BLaER1 treated with 17β-estradiol and CSF1 and Interleukin-3, amounts not matched to agents 10 nM and 100 nM (cell line): ENCODE data around the gene TMEM222.

ENCODE experiments used
- H3K27ac ChIP-seq, 11 experiments: shearing (Covaris generic); formaldehyde crosslinking; 2 replicates each; pipeline ENCODE4 v1.8.1; 2022
- H3K27me3 ChIP-seq, 11 experiments: shearing (Covaris generic); formaldehyde crosslinking; 2 replicates each; pipeline ENCODE4 v1.8.1; 2022
- H3K36me3 ChIP-seq, 11 experiments: shearing (Covaris generic); formaldehyde crosslinking; 2 replicates each; pipeline ENCODE4 v1.8.1; 2022
- H3K4me1 ChIP-seq, 10 experiments: shearing (Covaris generic); formaldehyde crosslinking; 2 replicates each; pipeline ENCODE4 v1.8.1; 2022
- H3K4me2 ChIP-seq, 11 experiments: shearing (Covaris generic); formaldehyde crosslinking; 2 replicates each; pipeline ENCODE4 v1.8.1; 2022
- H3K4me3 ChIP-seq, 10 experiments: shearing (Covaris generic); formaldehyde crosslinking; 2 replicates each; pipeline ENCODE4 v1.8.1; 2022
- H3K9ac ChIP-seq, 11 experiments: shearing (Covaris generic); formaldehyde crosslinking; 2 replicates each; pipeline ENCODE4 v1.8.1; 2022
- H3K9me3 ChIP-seq, 11 experiments: shearing (Covaris generic); formaldehyde crosslinking; replicated peaks in 1 of 11; 2 replicates each; pipeline ENCODE4 v1.8.1; 2022
- H4K20me1 ChIP-seq, 11 experiments: shearing (Covaris generic); formaldehyde crosslinking; 2 replicates each; pipeline ENCODE4 v1.8.1; 2022
- Cebpa-rat ChIP-seq, 11 experiments: shearing (Covaris generic); IDR thresholded peaks; 2 replicates each; pipeline ENCODE4 v1.8.1; 2022

The TMEM222 gene

GRCh38 chr1:27316860-27317259 lies 5.1 kb upstream of the TMEM222 start:
- no peak for TF ChIP-seq Cebpa-rat (IDR thresholded peaks at IDR 0.05)
- Histone ChIP-seq H3K27ac (no peak overlapping the region), H3K9me3 (no peaks in the 10 kb centered on the region), H3K4me3 (no peak overlapping the region), H3K4me2 (no peak overlapping the region), H3K36me3 (no peaks in the 10 kb centered on the region), H3K27me3 (no peaks in the 10 kb centered on the region), H4K20me1 (no peaks in the 10 kb centered on the region), H3K4me1 (peaks cover 6 to 32% (median 8%) of the 10 kb centered on the region in 10 experiments; a peak in 19 of 20 replicates), H3K9ac (no peak overlapping the region)

GRCh38 chr1:27318136-27318535 lies 3.8 kb upstream of the TMEM222 start:
- TF ChIP-seq Cebpa-rat (IDR thresholded peaks at IDR 0.05) = no peak
- no peaks in the 10 kb centered on the region for H3K27me3 ChIP-seq
- H3K9me3 ChIP-seq = no peaks in the 10 kb centered on the region
- no peaks in the 10 kb centered on the region; a peak in 2 of 22 replicates for H4K20me1 ChIP-seq
- H3K9ac ChIP-seq = 0 out of 22 replicates have a peak overlapping the region, but pooled peaks of 1 of the 11 experiments have one; percentile 12
- peaks cover 9 to 32% (median 11%) of the 10 kb centered on the region in 10 experiments for H3K4me1 ChIP-seq
- no peak overlapping the region for H3K4me2 ChIP-seq
- no peak overlapping the region for H3K27ac ChIP-seq
- no peaks in the 10 kb centered on the region for H3K36me3 ChIP-seq
- no peak overlapping the region for H3K4me3 ChIP-seq

- Histone ChIP-seq H3K9ac (no peak overlapping the region), H3K4me2 (no peak overlapping the region), H3K36me3 (peaks cover 0 to 3% (median 0%) of the 10 kb centered on the region in 11 experiments; a peak in 3 of 22 replicates), H4K20me1 (no peaks in the 10 kb centered on the region; a peak in 2 of 22 replicates), H3K27ac (no peak overlapping the region), H3K4me3 (no peak overlapping the region), H3K4me1 (peaks cover 14 to 32% (median 16%) of the 10 kb centered on the region in 10 experiments), H3K9me3 (no peaks in the 10 kb centered on the region), H3K27me3 (no peaks in the 10 kb centered on the region)
- TF ChIP-seq Cebpa-rat (IDR thresholded peaks at IDR 0.05) = no peak
Measured at GRCh38 chr1:27318596-27318995, 3.4 kb upstream of the TMEM222 start.

- H3K27ac ChIP-seq = peak overlapping the region; percentile 92 to 99 (median 96)
- H3K27me3 ChIP-seq = no peaks in the 10 kb centered on the region
- peak overlapping the region; percentile 94 to 99 (median 97) for H3K9ac ChIP-seq
- no peak for TF ChIP-seq Cebpa-rat (IDR thresholded peaks at IDR 0.05)
- H4K20me1 ChIP-seq = peaks cover 0 to 37% (median 13%) of the 10 kb centered on the region in 11 experiments; a peak in 13 of 22 replicates
- H3K4me2 ChIP-seq = peak overlapping the region; percentile 76 to 98 (median 96)
- no peaks in the 10 kb centered on the region for H3K9me3 ChIP-seq
- peaks cover 23 to 58% (median 43%) of the 10 kb centered on the region in 10 experiments for H3K4me1 ChIP-seq
- peaks cover 20 to 42% (median 37%) of the 10 kb centered on the region in 11 experiments for H3K36me3 ChIP-seq
- peak overlapping the region; percentile 76 to 100 (median 92) for H3K4me3 ChIP-seq
Measured at GRCh38 chr1:27322569-27323240, 742 bp downstream of the TMEM222 start.

GRCh38 chr1:27325286-27325685 lies 3.3 kb downstream of the TMEM222 start:
- Histone ChIP-seq H3K4me1 (peaks cover 28 to 74% (median 53%) of the 10 kb centered on the region in 10 experiments), H3K27me3 (no peaks in the 10 kb centered on the region), H3K4me3 (no peak overlapping the region), H3K36me3 (peaks cover 31 to 67% (median 60%) of the 10 kb centered on the region in 11 experiments), H3K9ac (peak overlapping the region in 4 of 11 experiments; percentile 10 to 97 (median 17); a peak in 5 of 22 replicates), H3K27ac (no peak overlapping the region), H4K20me1 (peaks cover 4 to 63% (median 28%) of the 10 kb centered on the region in 11 experiments; a peak in 18 of 22 replicates), H3K9me3 (no peaks in the 10 kb centered on the region), H3K4me2 (0 out of 22 replicates have a peak overlapping the region, but pooled peaks of 1 of the 11 experiments have one; percentile 54)
- TF ChIP-seq Cebpa-rat (IDR thresholded peaks at IDR 0.05) = no peak

GRCh38 chr1:27327964-27328363 lies 6.0 kb downstream of the TMEM222 start:
- no peak for TF ChIP-seq Cebpa-rat (IDR thresholded peaks at IDR 0.05)
- no peaks in the 10 kb centered on the region for H3K9me3 ChIP-seq
- peaks cover 55 to 94% (median 86%) of the 10 kb centered on the region in 11 experiments for H3K36me3 ChIP-seq
- 0 out of 22 replicates have a peak overlapping the region, but pooled peaks of 1 of the 11 experiments have one; percentile 1 for H3K27ac ChIP-seq
- peaks cover 22 to 87% (median 58%) of the 10 kb centered on the region in 10 experiments for H3K4me1 ChIP-seq
- H3K4me3 ChIP-seq = no peak overlapping the region
- no peak overlapping the region for H3K4me2 ChIP-seq
- peaks cover 11 to 87% (median 40%) of the 10 kb centered on the region in 11 experiments; a peak in 18 of 22 replicates for H4K20me1 ChIP-seq
- no peaks in the 10 kb centered on the region for H3K27me3 ChIP-seq
- H3K9ac ChIP-seq = peak overlapping the region in 5 of 11 experiments; percentile 1 to 53 (median 24); a peak in 2 of 22 replicates

- no peaks in the 10 kb centered on the region for H3K27me3 ChIP-seq
- H3K9ac ChIP-seq = peak overlapping the region in 5 of 11 experiments; percentile 2 to 38 (median 26); a peak in 4 of 22 replicates
- TF ChIP-seq Cebpa-rat (IDR thresholded peaks at IDR 0.05) = no peak
- H4K20me1 ChIP-seq = peaks cover 11 to 72% (median 40%) of the 10 kb centered on the region in 11 experiments; a peak in 18 of 22 replicates
- H3K4me2 ChIP-seq = peak overlapping the region in 1 of 11 experiments; percentile 72; a peak in 1 of 22 replicates
- no peak overlapping the region for H3K4me3 ChIP-seq
- H3K9me3 ChIP-seq = no peaks in the 10 kb centered on the region
- peaks cover 7 to 59% (median 36%) of the 10 kb centered on the region in 10 experiments; a peak in 17 of 20 replicates for H3K4me1 ChIP-seq
- H3K36me3 ChIP-seq = peaks cover 67 to 100% (median 96%) of the 10 kb centered on the region in 11 experiments
- peak overlapping the region in 2 of 11 experiments; percentile 14 to 30; a peak in 3 of 22 replicates for H3K27ac ChIP-seq
Measured at GRCh38 chr1:27330786-27331185, 8.8 kb downstream of the TMEM222 start.

GRCh38 chr1:27331426-27331825 lies 9.5 kb downstream of the TMEM222 start:
- Histone ChIP-seq H3K4me1 (peaks cover 7 to 52% (median 31%) of the 10 kb centered on the region in 10 experiments; a peak in 17 of 20 replicates), H3K9me3 (no peaks in the 10 kb centered on the region), H3K4me2 (peak overlapping the region in 2 of 11 experiments; percentile 17 to 72; a peak in 4 of 22 replicates), H3K27ac (peak overlapping the region in 6 of 11 experiments; percentile 14 to 52 (median 26); a peak in 6 of 22 replicates), H3K36me3 (peaks cover 71 to 100% (median 97%) of the 10 kb centered on the region in 11 experiments), H3K9ac (peak overlapping the region in 9 of 11 experiments; percentile 2 to 38 (median 19); a peak in 7 of 22 replicates), H4K20me1 (peaks cover 11 to 67% (median 38%) of the 10 kb centered on the region in 11 experiments; a peak in 18 of 22 replicates), H3K4me3 (no peak overlapping the region), H3K27me3 (no peaks in the 10 kb centered on the region)
- no peak for TF ChIP-seq Cebpa-rat (IDR thresholded peaks at IDR 0.05)

GRCh38 chr1:27331922-27332321 lies 10.0 kb downstream of the TMEM222 start:
- Histone ChIP-seq H3K4me2 (peak overlapping the region in 5 of 11 experiments; percentile 17 to 72 (median 33); a peak in 8 of 22 replicates), H3K4me3 (no peak overlapping the region), H3K9me3 (no peaks in the 10 kb centered on the region), H4K20me1 (peaks cover 9 to 62% (median 34%) of the 10 kb centered on the region in 11 experiments; a peak in 18 of 22 replicates), H3K27ac (peak overlapping the region in 8 of 11 experiments; percentile 14 to 52 (median 32); a peak in 11 of 22 replicates), H3K4me1 (peaks cover 7 to 48% (median 27%) of the 10 kb centered on the region in 10 experiments; a peak in 17 of 20 replicates), H3K36me3 (peaks cover 76 to 100% (median 97%) of the 10 kb centered on the region in 11 experiments), H3K27me3 (no peaks in the 10 kb centered on the region), H3K9ac (peak overlapping the region in 8 of 11 experiments; percentile 6 to 41 (median 18); a peak in 11 of 22 replicates)
- no peak for TF ChIP-seq Cebpa-rat (IDR thresholded peaks at IDR 0.05)
